HG03064 (cell line): Measurements from ENCODE around the gene CYP4A11.
"Not testable (repeated sequence)": the region's sequence is repeated elsewhere in the genome, so short reads cannot be mapped to it uniquely, and the experiment has no call there.

Source experiments
- ATAC-seq: cut with Tn5 transposase; IDR thresholded peaks from one replicate; pipeline ENCODE4 v1.9.1; 2021; ENCODE audit warnings: low read depth; ENCODE audit not compliant: unreplicated experiment

The CYP4A11 gene

GRCh38 chr1:46941135-46941694 lies at the start of gene CYP4A11:
TSS of gene CYP4A11 (minus strand) at chr1:46941476. CDS start at chr1:46941433, 43 bp downstream.
- no peak for ATAC-seq

- ATAC-seq = not testable (repeated sequence)
These were observed 49.3 kb upstream of the CYP4A11 start for GRCh38 chr1:46990541-46990940.

GRCh38 chr1:46983830-46984586 lies 42.7 kb upstream of the CYP4A11 start:
- ATAC-seq = no peak

GRCh38 chr1:46983166-46983829 lies 42.0 kb upstream of the CYP4A11 start:
- ATAC-seq = no peak

GRCh38 chr1:46969014-46969619 lies 27.8 kb upstream of the CYP4A11 start:
- ATAC-seq = no peak

GRCh38 chr1:46962272-46962671 lies 21.0 kb upstream of the CYP4A11 start:
- not testable (repeated sequence) for ATAC-seq

- no peak for ATAC-seq
These were observed 19.9 kb upstream of the CYP4A11 start for GRCh38 chr1:46961066-46961758.

- no peak for ATAC-seq
These were observed 19.0 kb upstream of the CYP4A11 start for GRCh38 chr1:46960250-46960649.

- not testable (repeated sequence) for ATAC-seq
These were observed 13.8 kb upstream of the CYP4A11 start for GRCh38 chr1:46955116-46955515.

GRCh38 chr1:46953847-46954246 lies 12.6 kb upstream of the CYP4A11 start:
- not testable (repeated sequence) for ATAC-seq

GRCh38 chr1:46949417-46949666 lies 8.1 kb upstream of the CYP4A11 start:
- ATAC-seq = not testable (repeated sequence)

GRCh38 chr1:46948629-46949416 lies 7.5 kb upstream of the CYP4A11 start:
- no peak for ATAC-seq

GRCh38 chr1:46947706-46948105 lies 6.4 kb upstream of the CYP4A11 start:
- ATAC-seq = not testable (repeated sequence)

GRCh38 chr1:46942086-46942485 lies 810 bp upstream of the CYP4A11 start:
- no peak for ATAC-seq

GRCh38 chr1:46940307-46940706 lies 969 bp downstream of the CYP4A11 start:
- no peak for ATAC-seq

- ATAC-seq = no peak
These were observed 4.0 kb downstream of the CYP4A11 start for GRCh38 chr1:46937270-46937669.

GRCh38 chr1:46936788-46937187 lies 4.5 kb downstream of the CYP4A11 start:
- no peak for ATAC-seq

- not testable (repeated sequence) for ATAC-seq
These were observed 6.4 kb downstream of the CYP4A11 start for GRCh38 chr1:46934852-46935251.

- ATAC-seq = not testable (repeated sequence)
These were observed 9.3 kb downstream of the CYP4A11 start for GRCh38 chr1:46932020-46932419.

- ATAC-seq = no peak
These were observed 10.1 kb downstream of the CYP4A11 start for GRCh38 chr1:46931151-46931550.
